Subcutaneous abdominal adipose tissue (tissue), 5 donors: ENCODE data around the gene RO60.

Experiments
- H3K27ac ChIP-seq: one replicate; pipeline ENCODE4 v1.7.0; 2013; ENCODE audit warnings: low read depth, mild to moderate bottlenecking, inconsistent platforms, low read length, moderate library complexity
- H3K27me3 ChIP-seq, 5 donors: one replicate each; pipeline ENCODE4 v1.7.0; 2013; ENCODE audit warnings: low read length in 5 of 5, inconsistent platforms in 1 of 5; ENCODE audit not compliant: control insufficient read depth in 5 of 5, insufficient read depth in 4 of 5
- H3K36me3 ChIP-seq, 5 donors: one replicate each; pipeline ENCODE4 v1.7.0; 2013; ENCODE audit warnings: low read length in 5 of 5; ENCODE audit not compliant: control insufficient read depth in 5 of 5, insufficient read depth in 5 of 5
- H3K4me1 ChIP-seq, 5 donors: one replicate each; pipeline ENCODE4 v1.7.0; 2013; ENCODE audit warnings: low read length in 5 of 5, mild to moderate bottlenecking in 3 of 5, moderate library complexity in 1 of 5; ENCODE audit not compliant: control insufficient read depth in 5 of 5, insufficient read depth in 5 of 5
- H3K4me3 ChIP-seq, 5 donors: one replicate each; pipeline ENCODE4 v1.7.0; 2013; ENCODE audit warnings: low read length in 5 of 5, low read depth in 1 of 5
- H3K9ac ChIP-seq, 5 donors: one replicate each; pipeline ENCODE4 v1.7.0; 2013; ENCODE audit warnings: low read length in 5 of 5, mild to moderate bottlenecking in 4 of 5, moderate library complexity in 3 of 5
- H3K9me3 ChIP-seq, 5 donors: one replicate each; pipeline ENCODE4 v1.7.0; 2013; ENCODE audit warnings: low read length in 5 of 5; ENCODE audit not compliant: control insufficient read depth in 5 of 5
- donor health status: healthy.
- donor health status: healthy.
- donor health status: healthy.
- donor health status: healthy.
- donor health status: healthy.

The RO60 gene

GRCh38 chr1:193059282-193060114 lies at the start of gene RO60, which contains the start of gene UCHL5:
TSS of gene RO60 (plus strand) at chr1:193059612. CDS start at chr1:193069055, 9,443 bp downstream.
TSS of gene UCHL5 (minus strand) at chr1:193059360. CDS start at chr1:193059260, 100 bp downstream.
- peak within 1 kb of the TSS; percentile 95 to 99 (median 97) for H3K4me3 ChIP-seq
- peak within 1 kb of the TSS; percentile 96 for H3K27ac ChIP-seq
- no peaks in the 10 kb centered on the region for H3K9me3 ChIP-seq
- H3K4me1 ChIP-seq = peaks cover 7 to 37% (median 29%) of the 10 kb centered on the region in 5 donors
- no peaks in the 10 kb centered on the region for H3K36me3 ChIP-seq
- peak within 1 kb of the TSS; percentile 93 to 99 (median 98) for H3K9ac ChIP-seq
- H3K27me3 ChIP-seq = peaks cover 0 to 3% (median 0%) of the 10 kb centered on the region in 5 donors

GRCh38 chr1:193011406-193011805 lies 48.0 kb upstream of the RO60 start:
- no peaks in the 10 kb centered on the region for H3K9me3 ChIP-seq
- H3K9ac ChIP-seq = no peak overlapping the region
- H3K27me3 ChIP-seq = no peaks in the 10 kb centered on the region
- peaks cover 0 to 10% (median 0%) of the 10 kb centered on the region in 5 donors for H3K36me3 ChIP-seq
- H3K4me1 ChIP-seq = peaks cover 0 to 13% (median 10%) of the 10 kb centered on the region in 5 donors
- no peak overlapping the region for H3K4me3 ChIP-seq
- H3K27ac ChIP-seq = no peak overlapping the region

GRCh38 chr1:193013005-193013404 lies 46.4 kb upstream of the RO60 start:
- Histone ChIP-seq H3K9ac (no peak overlapping the region), H3K9me3 (no peaks in the 10 kb centered on the region), H3K4me1 (peaks cover 0 to 13% (median 10%) of the 10 kb centered on the region in 5 donors), H3K27me3 (no peaks in the 10 kb centered on the region), H3K4me3 (no peak overlapping the region), H3K27ac (no peak overlapping the region), H3K36me3 (peaks cover 0 to 4% (median 0%) of the 10 kb centered on the region in 5 donors)

DNA sequence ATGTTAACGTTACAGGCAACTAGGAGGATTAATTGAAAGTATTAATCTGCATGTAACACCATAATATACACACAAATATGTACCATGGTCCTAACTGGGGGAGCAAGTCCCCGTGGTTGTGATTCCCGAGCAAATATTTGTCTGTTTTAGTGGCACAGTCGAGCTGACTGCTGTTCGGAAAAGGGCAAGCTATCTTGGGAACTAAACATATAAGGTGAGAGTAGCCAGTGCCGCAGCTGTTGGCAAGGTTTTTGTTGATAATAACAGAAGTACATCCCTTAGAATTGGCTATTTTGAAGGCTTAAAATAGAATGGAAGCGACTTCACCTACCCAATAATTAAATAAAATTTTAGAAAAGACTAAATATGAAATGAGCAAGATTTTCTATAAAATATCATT lies 45.7 kb upstream of the RO60 start:
- no peaks in the 10 kb centered on the region for H3K9me3 ChIP-seq
- peaks cover 0 to 4% (median 0%) of the 10 kb centered on the region in 5 donors for H3K36me3 ChIP-seq
- no peak overlapping the region for H3K4me3 ChIP-seq
- no peaks in the 10 kb centered on the region for H3K27me3 ChIP-seq
- H3K9ac ChIP-seq = no peak overlapping the region
- H3K4me1 ChIP-seq = peaks cover 0 to 13% (median 10%) of the 10 kb centered on the region in 5 donors
- no peak overlapping the region for H3K27ac ChIP-seq

DNA sequence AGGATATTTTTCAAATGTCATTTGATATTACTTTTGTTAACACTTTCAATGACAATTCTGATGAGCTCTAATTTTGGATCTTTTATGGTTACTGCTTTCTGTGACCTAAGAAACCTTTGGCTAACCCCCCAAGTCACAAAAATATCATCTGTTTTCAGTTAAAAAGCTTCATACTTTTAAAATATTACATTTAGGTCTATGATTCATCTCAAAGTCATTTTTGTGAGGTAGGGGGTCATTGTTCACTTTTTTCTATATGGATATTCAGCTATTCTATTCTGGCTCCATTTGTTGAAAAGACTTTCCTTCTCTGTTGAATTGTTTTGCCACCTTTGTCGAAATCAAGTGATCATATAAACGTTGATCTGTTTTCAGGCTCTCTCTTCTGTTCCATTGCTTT lies 45.0 kb upstream of the RO60 start:
- H3K4me3 ChIP-seq = no peak overlapping the region
- no peak overlapping the region for H3K27ac ChIP-seq
- H3K27me3 ChIP-seq = no peaks in the 10 kb centered on the region
- no peaks in the 10 kb centered on the region for H3K9me3 ChIP-seq
- H3K9ac ChIP-seq = no peak overlapping the region
- peaks cover 0 to 13% (median 10%) of the 10 kb centered on the region in 5 donors for H3K4me1 ChIP-seq
- H3K36me3 ChIP-seq = peaks cover 0 to 4% (median 0%) of the 10 kb centered on the region in 5 donors

GRCh38 chr1:193016788-193017187 lies 42.6 kb upstream of the RO60 start:
- Histone ChIP-seq H3K9ac (no peak overlapping the region), H3K4me1 (peaks cover 0 to 13% (median 10%) of the 10 kb centered on the region in 5 donors), H3K4me3 (no peak overlapping the region), H3K27ac (no peak overlapping the region), H3K27me3 (no peaks in the 10 kb centered on the region), H3K36me3 (peaks cover 0 to 10% (median 0%) of the 10 kb centered on the region in 5 donors), H3K9me3 (no peaks in the 10 kb centered on the region)

- H3K27me3 ChIP-seq = no peaks in the 10 kb centered on the region
- no peaks in the 10 kb centered on the region for H3K9me3 ChIP-seq
- no peak overlapping the region for H3K4me3 ChIP-seq
- no peak overlapping the region for H3K9ac ChIP-seq
- H3K36me3 ChIP-seq = peaks cover 0 to 17% (median 4%) of the 10 kb centered on the region in 5 donors
- no peaks in the 10 kb centered on the region for H3K4me1 ChIP-seq
- H3K27ac ChIP-seq = no peak overlapping the region
Measured at GRCh38 chr1:193019442-193020026, 39.9 kb upstream of the RO60 start.

DNA sequence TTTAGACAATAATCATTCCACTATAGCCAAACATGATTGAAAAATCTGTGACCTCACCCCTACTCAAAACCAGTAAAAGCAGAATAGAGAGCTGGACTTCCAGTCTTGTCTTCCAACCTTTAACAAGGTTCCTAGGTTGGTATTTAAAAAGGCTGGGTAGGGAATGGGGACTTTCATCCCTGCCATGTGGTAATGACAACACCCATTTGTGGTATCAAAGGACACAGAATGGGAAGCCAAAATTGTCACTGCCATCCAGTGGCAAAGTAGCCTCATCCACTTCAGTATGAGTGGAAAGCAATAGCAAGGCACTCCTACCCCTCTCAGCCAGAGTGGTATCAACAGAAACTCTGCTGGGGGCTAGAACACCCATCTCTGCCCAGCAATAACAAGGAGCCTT lies 34.2 kb upstream of the RO60 start:
- no peak overlapping the region for H3K4me3 ChIP-seq
- H3K27ac ChIP-seq = no peak overlapping the region
- no peak overlapping the region for H3K9ac ChIP-seq
- peaks cover 2 to 21% (median 14%) of the 10 kb centered on the region in 5 donors for H3K36me3 ChIP-seq
- H3K4me1 ChIP-seq = no peaks in the 10 kb centered on the region
- H3K9me3 ChIP-seq = no peaks in the 10 kb centered on the region
- no peaks in the 10 kb centered on the region for H3K27me3 ChIP-seq

DNA sequence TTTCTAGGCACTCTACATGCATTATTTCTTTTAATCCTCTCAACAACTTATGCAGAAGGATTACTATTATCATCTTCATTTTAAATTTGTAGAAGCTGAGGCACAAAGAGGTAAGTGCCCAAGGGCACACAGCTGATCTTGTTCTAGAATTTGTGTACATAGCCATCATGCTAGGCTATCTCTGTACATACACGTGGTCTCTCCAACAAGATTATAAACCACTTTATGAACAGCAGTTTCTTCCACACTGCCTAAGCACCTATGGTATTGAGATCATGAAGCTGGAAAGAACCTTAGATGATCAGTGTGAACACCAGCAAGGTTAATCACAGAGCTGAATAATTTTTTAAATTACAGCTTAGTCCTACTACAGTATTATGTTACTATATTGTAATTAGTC lies 29.1 kb upstream of the RO60 start:
- no peak overlapping the region for H3K4me3 ChIP-seq
- no peaks in the 10 kb centered on the region for H3K4me1 ChIP-seq
- peaks cover 2 to 11% (median 8%) of the 10 kb centered on the region in 5 donors for H3K36me3 ChIP-seq
- H3K27me3 ChIP-seq = no peaks in the 10 kb centered on the region
- H3K27ac ChIP-seq = no peak overlapping the region
- no peaks in the 10 kb centered on the region for H3K9me3 ChIP-seq
- no peak overlapping the region for H3K9ac ChIP-seq

DNA sequence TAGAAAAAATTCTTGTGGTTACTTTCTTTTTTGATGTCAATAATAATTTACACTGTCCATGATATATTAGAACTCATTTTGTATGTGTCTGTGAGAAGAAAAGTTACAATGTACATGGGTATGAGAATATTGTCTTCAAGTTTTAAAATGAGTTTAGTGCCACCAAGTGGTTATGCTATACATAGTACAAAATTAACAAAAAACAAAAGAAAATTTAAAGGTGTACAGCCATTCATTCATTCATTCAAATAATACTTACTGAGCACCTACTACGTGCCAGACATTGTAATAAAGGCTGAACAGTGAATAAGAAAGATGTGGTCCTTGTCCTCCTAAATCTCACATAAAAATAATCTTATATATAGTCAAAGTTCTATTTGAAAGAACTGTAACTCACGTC lies 28.0 kb upstream of the RO60 start:
- H3K9me3 ChIP-seq = no peaks in the 10 kb centered on the region
- no peak overlapping the region for H3K4me3 ChIP-seq
- H3K36me3 ChIP-seq = peaks cover 0 to 5% (median 4%) of the 10 kb centered on the region in 5 donors
- no peaks in the 10 kb centered on the region for H3K27me3 ChIP-seq
- no peak overlapping the region for H3K9ac ChIP-seq
- no peak overlapping the region for H3K27ac ChIP-seq
- H3K4me1 ChIP-seq = no peaks in the 10 kb centered on the region
